ENCODE results near the gene LUC7L3.
"Not testable (repeated sequence)": the region's sequence is repeated elsewhere in the genome, so short reads cannot be mapped to it uniquely, and the experiment has no call there.

Gene LUC7L3

GRCh38 chr17:50787106-50787505 lies 67.7 kb downstream of the LUC7L3 start:
- ATAC-seq, result no peak
- no peak for DNase-seq

- ATAC-seq (no peak), DNase-seq (no peak)
Measured at GRCh38 chr17:50790618-50791017, 71.2 kb downstream of the LUC7L3 start.

DNA sequence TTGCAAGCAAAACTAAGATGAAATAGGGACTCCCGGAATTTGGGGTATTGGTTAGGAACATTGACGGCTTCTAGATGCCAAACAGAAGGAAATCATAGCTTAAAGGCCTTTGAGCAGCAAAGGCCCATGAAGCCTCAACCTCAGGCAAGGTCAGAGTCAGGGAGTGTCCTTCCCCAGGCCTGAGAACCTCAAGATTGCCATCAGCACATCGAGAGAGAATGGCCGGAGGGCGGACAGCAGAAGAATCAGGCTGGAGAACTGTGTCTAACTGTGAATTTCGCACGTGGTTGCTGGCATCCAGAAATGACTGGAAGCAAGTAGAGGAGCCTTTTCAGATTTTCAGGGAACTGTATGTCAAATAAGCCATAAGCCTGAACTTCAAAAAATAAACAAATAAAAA lies 72.7 kb downstream of the LUC7L3 start:
- no peak for DNase-seq
- no peak for ATAC-seq

- no peak for DNase-seq
- no peak for ATAC-seq
Measured at GRCh38 chr17:50793007-50793406, 73.6 kb downstream of the LUC7L3 start.

DNA sequence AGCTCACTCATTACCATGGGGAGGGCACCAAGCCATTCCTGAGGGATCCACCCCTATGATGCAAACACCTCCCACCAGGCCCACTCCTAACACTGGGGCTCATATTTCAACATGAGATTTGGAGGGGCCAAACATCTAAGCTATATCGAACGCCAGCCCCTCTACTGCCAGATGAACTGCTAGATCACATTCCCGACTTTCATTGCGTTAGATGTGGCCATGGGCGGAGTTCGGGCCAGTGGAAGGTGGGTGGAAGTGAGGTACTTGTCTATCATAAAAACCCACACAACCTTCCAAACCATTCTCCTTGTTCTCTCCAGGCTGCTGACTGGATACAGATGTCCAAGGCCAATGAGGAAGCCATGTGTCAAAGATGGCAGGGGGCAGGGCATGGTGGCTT lies 75.0 kb downstream of the LUC7L3 start:
- ATAC-seq, result no peak

GRCh38 chr17:50797135-50797810 lies 77.9 kb downstream of the LUC7L3 start:
- ATAC-seq, result no peak
- no peak for DNase-seq

More for the DNA sequence above, 75.0 kb downstream of the LUC7L3 start:
- DNase-seq, result no peak

DNA sequence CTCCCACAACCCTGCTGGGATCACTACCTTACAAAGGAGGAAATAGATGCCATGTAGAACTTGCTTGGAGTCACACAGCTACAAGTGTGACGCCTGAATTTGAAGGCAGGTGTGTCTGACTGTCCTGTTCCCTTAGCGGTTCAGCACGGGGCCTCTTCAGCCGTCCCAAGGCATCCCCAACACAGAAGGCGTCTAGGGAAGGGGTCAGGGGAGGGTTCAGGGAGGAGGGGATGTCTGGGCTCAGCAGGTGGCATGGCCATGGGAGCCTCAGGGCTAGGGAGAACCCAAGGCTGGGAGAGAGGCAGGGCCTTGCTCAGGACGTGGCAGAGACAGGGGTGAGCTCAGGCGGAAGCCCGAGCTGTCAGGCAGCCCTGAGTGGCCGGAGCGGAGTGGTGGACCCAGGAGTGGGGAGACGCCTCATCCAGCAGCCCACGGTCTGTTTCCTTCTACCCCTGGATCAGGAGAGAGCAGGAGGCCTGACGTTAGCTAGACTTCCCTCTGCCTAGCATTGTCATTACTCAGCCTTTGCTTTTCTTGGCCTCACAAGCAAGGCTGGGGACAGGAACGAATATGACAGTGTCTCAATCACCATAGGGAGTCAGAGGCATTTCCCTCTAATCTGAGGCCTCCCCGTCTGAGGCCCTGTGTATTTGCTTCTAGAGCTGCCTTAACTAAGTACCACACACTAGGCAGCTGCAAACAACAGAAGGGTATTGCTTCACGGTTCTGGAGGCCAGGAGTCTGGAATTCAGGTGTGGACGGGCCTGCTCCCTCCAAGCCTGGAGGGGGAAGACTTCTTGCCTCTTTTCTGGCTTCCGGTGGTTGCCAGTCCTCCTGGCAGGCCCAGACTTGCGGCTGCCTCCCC lies 79.3 kb downstream of the LUC7L3 start:
- DNase-seq (no peak), ATAC-seq (peak; percentile 48)

DNA sequence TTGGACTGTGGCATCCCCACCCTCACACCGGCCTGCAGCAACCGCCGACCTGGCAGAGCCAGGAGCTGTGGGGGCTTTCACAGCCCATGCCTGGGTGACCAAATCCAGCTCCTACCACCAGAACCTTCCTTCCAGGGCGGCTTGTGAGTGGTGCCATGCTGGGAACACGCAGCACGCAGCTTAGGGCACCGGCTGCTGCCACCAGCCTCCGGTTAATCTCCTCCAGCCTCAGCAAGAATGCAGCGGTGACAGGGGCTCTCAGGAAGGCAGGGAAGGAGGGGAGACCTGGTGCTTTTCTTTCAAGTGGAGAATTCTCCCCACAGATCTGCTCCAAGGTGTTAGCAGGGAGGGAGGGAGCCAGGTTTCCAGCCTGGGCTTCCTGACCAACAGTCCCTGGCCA lies 80.2 kb downstream of the LUC7L3 start:
- ATAC-seq (no peak), DNase-seq (no peak)

GRCh38 chr17:50800196-50800700 lies 80.8 kb downstream of the LUC7L3 start:
- DNase-seq, result no peak
- ATAC-seq, result no peak

DNA sequence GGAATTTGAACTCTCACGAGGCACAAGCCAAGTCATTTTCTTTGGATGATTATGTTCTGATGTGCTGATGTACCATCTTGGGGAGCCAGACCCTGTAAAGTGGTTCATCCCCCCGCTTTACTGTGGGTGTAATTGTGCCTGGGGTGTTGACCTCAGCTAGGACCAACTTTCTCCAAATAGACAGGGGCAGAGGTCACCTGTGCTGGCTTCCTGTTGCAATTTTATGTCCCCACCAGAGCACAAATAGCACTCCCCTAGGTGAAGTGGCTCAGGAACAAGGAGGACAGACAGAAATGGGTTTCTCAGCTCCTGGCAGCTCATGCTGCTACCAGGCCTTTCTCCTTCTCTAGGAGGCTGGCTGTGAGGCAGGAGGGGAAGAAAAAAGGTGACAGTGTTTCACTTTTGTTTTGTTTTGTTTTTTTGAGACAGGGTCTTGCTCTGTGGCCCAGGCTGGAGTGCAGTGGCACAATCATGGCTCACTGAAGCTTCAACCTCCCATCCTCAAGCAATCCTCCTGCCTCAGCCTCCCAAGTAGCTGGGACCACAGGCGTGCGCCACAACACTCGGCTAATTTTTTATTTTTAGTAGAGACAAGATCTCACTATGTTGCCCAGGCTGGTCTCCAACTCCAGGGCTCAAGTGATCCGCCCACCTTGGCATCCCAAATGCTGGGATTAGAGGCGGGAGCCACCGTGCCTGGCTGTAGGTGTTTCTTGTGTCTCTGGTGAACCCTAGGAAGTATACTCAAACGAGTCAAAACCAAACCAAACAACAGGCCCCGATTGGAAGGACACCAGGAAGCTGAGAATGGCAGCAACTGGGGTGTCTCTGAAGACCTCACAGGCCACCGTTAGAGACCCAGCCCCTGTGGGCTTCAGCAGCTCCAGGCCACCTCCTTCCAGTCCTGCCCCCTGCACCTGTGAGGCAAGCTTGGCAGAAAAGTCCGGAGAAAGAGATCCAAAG lies 83.5 kb downstream of the LUC7L3 start:
- ATAC-seq (no peak), DNase-seq (no peak)

GRCh38 chr17:50803676-50804075 lies 84.3 kb downstream of the LUC7L3 start:
- no peak for ATAC-seq
- DNase-seq, result no peak

DNA sequence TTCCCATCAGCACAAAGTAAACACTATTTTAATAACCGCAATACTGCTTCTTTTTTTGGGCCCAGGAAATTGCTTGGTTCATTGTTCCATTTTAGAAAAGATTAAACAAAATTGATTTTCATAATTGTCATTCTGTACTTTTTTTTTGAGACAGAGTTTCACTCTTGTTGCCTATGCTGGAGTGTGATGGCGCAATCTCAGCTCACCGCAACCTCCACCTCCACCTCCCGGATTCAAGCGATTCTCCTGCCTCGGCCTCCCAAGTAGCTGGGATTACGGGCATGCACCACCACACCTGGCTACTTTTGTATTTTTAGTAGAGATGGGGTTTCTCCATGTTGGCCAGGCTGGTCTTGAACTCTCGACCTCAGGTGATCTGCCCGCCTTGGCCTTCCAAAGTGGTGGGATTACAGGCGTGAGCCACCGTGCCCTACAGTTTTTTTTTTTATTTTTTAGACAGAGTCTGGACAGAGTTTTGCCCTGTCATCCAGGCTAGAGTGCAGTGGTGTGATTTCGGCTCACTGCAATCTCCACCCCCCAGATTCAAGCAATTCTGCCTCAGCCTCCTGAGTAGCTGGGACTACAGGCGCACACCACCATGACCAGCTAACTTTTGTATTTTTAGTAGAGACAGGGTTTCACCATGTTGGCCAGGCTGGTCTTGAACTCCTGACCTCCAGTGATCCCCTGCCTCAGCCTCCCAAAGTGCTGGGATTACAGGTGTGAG lies 85.5 kb downstream of the LUC7L3 start:
- not testable (repeated sequence) for DNase-seq, ATAC-seq

DNA sequence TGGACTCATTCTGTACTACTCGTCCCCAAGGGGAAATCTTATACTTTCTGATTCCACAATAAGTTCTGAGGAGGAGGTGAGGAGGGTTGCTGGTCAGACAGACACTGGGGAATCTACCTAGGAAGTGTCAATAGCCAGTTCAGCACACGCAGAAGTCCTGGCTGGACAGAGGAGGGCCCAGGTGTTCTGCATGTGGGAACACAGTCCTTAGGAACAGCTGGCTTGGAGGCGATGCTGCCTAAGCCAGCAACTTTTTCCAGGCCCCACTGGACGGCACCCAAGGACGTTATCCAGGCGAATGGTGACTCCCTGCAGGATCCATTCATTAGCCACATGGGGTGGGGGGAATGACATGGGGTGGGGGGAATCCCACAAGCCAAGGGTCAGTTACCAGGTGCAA lies 86.1 kb downstream of the LUC7L3 start:
- ATAC-seq (no peak), DNase-seq (no peak)

Measured in stimulated activated naive CD8-positive, alpha-beta T cell treated with anti-CD3 and anti-CD28 coated beads, Interleukin-15, Interleukin-2, amounts not matched to agents 100 U/mL and 50 U/mL, for 24 hours (primary cell).